Stimulated activated CD8-positive, alpha-beta memory T cell treated with anti-CD3 and anti-CD28 coated beads, Interleukin-7, amount 100 ng/mL, for 1 hour (primary cell): ENCODE data around the gene CPAMD8.
"Not testable (repeated sequence)": the region's sequence is repeated elsewhere in the genome, so short reads cannot be mapped to it uniquely, and the experiment has no call there.

Experiments
- DNase-seq, 2 donors: peaks; one replicate each; pipeline ENCODE4 v3.0.0-alpha.2; 2020; ENCODE audit warnings: low read depth in 2 of 2

Gene CPAMD8

GRCh38 chr19:17001603-17002183 lies 24.9 kb downstream of the CPAMD8 start:
- DNase-seq: peak; percentile 15 to 60

GRCh38 chr19:16998635-16999194 lies 27.9 kb downstream of the CPAMD8 start:
- no peak for DNase-seq

GRCh38 chr19:16996838-16997490 lies 29.6 kb downstream of the CPAMD8 start:
- not testable (repeated sequence) for DNase-seq

GRCh38 chr19:16988661-16989060 lies 37.9 kb downstream of the CPAMD8 start:
- no peak for DNase-seq

GRCh38 chr19:16985403-16985802 lies 41.2 kb downstream of the CPAMD8 start:
- DNase-seq: no peak

- not testable (repeated sequence) for DNase-seq
Measured at GRCh38 chr19:16982586-16982985, 44.0 kb downstream of the CPAMD8 start.

- DNase-seq: no peak
Measured at GRCh38 chr19:16978839-16979802, 47.5 kb downstream of the CPAMD8 start.

GRCh38 chr19:16978156-16978555 lies 48.5 kb downstream of the CPAMD8 start:
- no peak for DNase-seq

GRCh38 chr19:16977306-16977705 lies 49.3 kb downstream of the CPAMD8 start:
- DNase-seq: no peak

- DNase-seq: no peak
Measured at GRCh38 chr19:16976446-16976845, 50.2 kb downstream of the CPAMD8 start.

GRCh38 chr19:16970821-16971220 lies 55.8 kb downstream of the CPAMD8 start:
- no peak for DNase-seq

GRCh38 chr19:16969135-16969534 lies 57.5 kb downstream of the CPAMD8 start:
- no peak for DNase-seq

- not testable (repeated sequence) for DNase-seq
Measured at GRCh38 chr19:16960996-16961822, 65.4 kb downstream of the CPAMD8 start.

GRCh38 chr19:16958277-16958676 lies 68.3 kb downstream of the CPAMD8 start:
- DNase-seq: not testable (repeated sequence)

- DNase-seq: no peak
Measured at GRCh38 chr19:16957855-16958254, 68.8 kb downstream of the CPAMD8 start.

GRCh38 chr19:16957151-16957701 lies 69.4 kb downstream of the CPAMD8 start:
- DNase-seq: no peak

GRCh38 chr19:16955161-16955560 lies 71.4 kb downstream of the CPAMD8 start:
- no peak for DNase-seq

GRCh38 chr19:16952046-16952445 lies 74.6 kb downstream of the CPAMD8 start:
- DNase-seq: no peak

- DNase-seq: no peak
Measured at GRCh38 chr19:16951529-16951928, 75.1 kb downstream of the CPAMD8 start.

GRCh38 chr19:16949496-16950023 lies 77.0 kb downstream of the CPAMD8 start:
- DNase-seq: no peak
